GM19351 (cell line): ENCODE data around the gene ST6GAL1.

Source experiments
- ATAC-seq: cut with Tn5 transposase; IDR thresholded peaks from one replicate; pipeline ENCODE4 v1.9.1; 2021; ENCODE audit warnings: mild to moderate bottlenecking, moderate library complexity; ENCODE audit not compliant: unreplicated experiment

Gene ST6GAL1

DNA sequence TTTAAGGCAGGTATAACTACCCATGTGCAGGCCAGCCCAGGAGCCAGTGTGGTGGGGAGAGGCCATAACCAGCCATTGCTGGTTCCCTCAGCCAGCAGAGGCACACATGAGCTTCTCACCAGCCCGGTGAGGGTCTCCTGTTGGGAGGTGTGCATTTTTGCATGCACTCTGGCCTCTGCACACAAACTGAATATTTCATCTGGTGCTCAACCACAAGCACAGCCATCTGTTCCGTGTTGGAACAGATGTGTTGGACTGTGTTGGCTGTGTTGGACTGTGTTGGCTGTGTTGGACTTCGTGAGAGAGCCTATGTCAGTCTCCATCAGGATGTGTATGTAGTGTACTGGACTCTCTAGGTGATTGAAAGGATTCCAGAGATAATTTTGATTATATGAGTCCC lies 141.8 kb downstream of the ST6GAL1 start:
- peak; percentile 29 for ATAC-seq

GRCh38 chr3:187072511-187072910 lies 142.2 kb downstream of the ST6GAL1 start:
- ATAC-seq: peak; percentile 45

- no peak for ATAC-seq
Measured at GRCh38 chr3:187073581-187074098, 143.3 kb downstream of the ST6GAL1 start.

DNA sequence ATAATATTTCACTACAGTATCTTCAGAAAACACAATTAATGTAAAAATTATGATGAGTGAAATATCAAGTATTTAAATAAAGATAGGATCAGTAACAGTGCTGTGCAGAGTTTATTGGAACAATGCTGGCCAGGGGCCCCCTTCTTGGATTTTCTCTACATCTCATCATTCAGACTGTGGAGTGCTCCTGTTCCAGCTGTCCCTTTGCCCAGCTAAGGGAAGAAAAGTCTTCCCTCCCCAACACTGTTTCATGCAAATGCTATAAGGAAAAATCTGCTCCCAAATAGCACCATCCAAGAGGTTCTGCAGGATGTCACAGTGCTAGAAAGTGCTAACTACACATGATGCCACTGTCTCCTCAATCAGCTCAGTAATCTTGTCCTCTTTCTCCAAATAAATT lies 144.5 kb downstream of the ST6GAL1 start:
- no peak for ATAC-seq

GRCh38 chr3:187076297-187076696 lies 146.0 kb downstream of the ST6GAL1 start:
- no peak for ATAC-seq

GRCh38 chr3:187077085-187077484 lies 146.8 kb downstream of the ST6GAL1 start:
- no peak for ATAC-seq

DNA sequence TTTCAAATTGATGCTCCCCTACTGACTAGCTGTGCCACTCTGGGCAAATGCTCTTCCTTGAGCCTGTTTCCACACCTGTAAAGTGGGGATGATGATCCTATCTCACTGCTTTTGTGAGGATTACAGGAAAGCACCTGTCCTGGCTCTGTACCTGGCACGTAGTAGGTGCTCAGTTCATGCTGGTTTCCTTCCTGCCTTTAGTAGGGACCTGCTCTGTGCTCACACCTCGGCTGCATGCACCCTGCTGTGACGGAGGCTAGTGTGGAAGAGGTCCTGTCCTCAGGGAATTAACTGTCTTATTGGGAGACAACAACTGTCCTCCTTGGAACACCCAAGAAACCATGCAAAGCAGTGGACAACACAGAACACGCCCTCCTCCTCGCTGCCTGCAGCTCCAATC lies 147.2 kb downstream of the ST6GAL1 start:
- no peak for ATAC-seq

- no peak for ATAC-seq
Measured at GRCh38 chr3:187079090-187080022, 149.0 kb downstream of the ST6GAL1 start.

GRCh38 chr3:187080799-187081450 lies 150.6 kb downstream of the ST6GAL1 start:
- ATAC-seq: no peak

DNA sequence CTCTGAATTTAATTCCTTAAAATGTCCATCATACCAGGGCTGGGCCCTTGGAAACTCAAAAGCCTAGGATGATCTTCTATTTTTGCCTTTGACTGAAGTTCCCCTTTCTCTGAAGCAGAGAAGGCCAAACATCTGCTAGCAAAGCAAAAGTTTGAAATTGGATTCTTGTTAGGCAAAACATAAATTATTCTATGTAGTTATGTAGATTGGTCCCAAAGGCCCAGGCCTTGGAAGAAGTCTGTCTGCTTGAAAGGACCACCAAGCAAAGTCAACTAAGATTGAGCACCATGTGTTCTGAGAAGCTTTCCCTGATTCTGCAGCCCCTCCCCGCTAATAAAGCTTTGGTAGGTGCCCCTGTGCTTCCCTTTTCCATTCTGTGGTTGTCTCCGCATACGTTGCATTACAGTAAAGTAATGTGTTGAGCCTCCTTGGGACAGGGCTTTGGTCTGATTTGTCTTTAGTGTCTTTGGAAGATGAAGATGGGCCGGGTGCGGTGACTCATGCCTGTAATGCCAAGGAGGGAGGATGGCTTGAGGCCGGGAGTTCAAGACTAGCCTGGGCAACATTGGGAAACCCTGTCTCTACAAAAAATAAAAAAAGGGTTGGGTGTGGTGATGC lies 152.5 kb downstream of the ST6GAL1 start:
- no peak for ATAC-seq

GRCh38 chr3:187084126-187084525 lies 153.8 kb downstream of the ST6GAL1 start:
- ATAC-seq: no peak

DNA sequence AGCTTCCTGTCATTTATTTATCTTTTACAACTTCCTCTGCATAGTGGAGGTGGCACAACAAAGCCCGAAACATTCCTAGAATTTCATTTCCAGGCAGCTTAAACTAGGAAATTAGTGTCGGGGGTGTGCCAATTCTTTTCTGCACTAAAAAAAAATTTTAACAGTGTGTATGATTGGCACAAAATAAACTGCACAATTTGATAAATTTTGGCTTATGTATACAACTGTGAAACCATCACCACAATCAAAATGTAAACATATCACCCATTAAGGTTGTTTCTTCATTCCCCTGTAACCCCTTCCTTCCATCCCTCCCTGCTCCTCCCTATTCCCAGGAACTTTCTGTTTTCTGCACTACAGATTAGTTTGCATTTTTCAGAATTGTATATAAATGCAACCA lies 154.3 kb downstream of the ST6GAL1 start:
- no peak for ATAC-seq

DNA sequence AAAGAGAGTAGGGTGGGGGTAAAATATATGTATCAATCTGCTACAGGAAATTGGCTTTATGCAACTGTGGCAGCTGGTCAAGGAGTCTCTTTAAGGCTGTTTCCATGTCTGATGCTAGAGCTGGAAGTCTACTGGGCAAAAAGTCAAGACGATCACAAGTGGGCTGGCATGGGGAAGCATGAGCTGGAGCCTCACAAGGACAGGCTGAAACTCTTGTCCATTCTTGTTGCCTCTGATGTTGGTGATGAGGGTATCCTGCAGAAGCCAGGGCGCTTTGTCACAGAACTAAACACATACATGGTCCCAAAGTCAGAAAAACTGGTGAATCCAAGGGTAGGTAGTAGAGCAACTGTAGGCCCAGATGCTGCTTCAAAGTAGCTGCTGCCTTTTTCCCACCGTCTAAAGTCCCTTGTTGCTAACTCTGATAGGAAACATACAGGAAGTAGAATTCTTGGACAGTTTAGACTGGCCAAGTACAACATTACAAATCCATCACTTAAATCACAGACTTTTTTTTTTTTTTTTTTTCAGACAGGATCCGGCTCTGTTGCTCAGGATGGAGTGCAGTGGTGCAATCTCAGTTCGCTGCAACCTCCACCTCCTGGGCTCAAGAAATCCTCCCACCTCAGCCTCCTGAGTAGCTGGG lies 154.8 kb downstream of the ST6GAL1 start:
- no peak for ATAC-seq

DNA sequence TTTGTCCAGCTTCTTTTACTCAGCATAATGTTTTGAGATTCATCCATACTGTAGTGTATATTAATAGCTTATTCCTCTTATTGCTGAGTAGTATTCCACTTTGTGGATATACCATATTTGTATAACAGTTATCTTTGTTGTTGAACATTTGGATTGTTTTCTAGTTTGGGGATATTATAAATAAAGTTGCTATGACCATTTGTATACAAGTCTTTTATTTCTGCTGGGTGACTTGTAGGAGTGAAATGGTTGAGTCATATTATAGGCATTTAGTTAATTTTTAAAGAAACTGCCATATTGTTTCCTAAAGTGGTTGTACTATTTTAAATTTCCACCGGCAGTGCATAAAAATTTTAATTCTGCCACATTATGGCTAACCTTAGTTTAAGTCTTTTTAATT lies 155.6 kb downstream of the ST6GAL1 start:
- no peak for ATAC-seq

DNA sequence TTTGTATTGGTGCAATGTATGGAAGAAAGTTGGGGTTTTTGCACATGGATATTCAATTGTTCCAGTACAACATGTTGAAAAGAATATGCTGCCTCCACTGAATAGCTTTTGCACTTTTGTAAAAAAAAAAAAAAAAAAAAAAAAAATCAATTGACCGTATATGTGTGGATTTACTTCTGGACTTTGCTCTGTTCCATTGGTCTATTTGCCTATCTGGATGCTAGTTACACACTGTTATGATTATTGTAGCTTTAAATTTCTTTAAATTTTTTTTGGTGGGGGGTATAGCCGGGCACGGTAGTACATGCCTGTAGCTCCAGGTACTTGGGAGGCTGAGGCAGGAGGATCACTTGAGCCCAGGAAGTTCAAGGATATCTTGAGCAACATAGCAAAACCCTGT lies 156.5 kb downstream of the ST6GAL1 start:
- ATAC-seq: no peak

- no peak for ATAC-seq
Measured at GRCh38 chr3:187088701-187089100, 158.4 kb downstream of the ST6GAL1 start.

- ATAC-seq: no peak
Measured at GRCh38 chr3:187093320-187093719, 163.0 kb downstream of the ST6GAL1 start.

DNA sequence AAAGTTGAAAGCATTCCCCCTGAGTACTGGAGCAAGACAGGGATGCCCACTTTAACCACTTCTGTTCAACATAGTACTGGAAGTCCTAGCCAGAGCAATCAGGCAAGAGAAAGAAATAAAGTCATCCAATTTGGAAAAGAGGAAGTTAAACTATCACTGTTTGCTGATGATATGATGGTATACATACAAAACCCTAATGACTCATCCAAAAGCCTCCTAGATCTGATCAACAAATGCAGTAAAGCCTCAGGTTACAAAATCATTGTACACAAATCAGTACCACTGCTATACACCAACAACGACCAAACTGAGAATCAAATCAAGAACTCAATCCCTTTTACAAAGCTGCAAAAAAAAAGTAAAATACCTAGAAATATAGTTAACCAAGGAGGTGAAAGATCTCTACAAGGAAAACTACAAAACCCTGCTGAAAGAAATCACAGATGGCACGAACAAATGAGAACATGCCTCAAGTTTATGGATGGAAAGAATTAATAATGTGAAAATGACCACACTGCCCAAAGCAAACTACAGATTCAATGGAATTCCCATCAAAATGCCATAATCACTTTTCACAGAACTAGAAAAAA lies 168.7 kb downstream of the ST6GAL1 start:
- no peak for ATAC-seq

GRCh38 chr3:187101184-187102072 lies 171.1 kb downstream of the ST6GAL1 start:
- ATAC-seq: no peak
